ENCODE measurements around the gene EFNA2.
"Not testable (repeated sequence)": the region's sequence is repeated elsewhere in the genome, so short reads cannot be mapped to it uniquely, and the experiment has no call there.

EFNA2 gene

DNA sequence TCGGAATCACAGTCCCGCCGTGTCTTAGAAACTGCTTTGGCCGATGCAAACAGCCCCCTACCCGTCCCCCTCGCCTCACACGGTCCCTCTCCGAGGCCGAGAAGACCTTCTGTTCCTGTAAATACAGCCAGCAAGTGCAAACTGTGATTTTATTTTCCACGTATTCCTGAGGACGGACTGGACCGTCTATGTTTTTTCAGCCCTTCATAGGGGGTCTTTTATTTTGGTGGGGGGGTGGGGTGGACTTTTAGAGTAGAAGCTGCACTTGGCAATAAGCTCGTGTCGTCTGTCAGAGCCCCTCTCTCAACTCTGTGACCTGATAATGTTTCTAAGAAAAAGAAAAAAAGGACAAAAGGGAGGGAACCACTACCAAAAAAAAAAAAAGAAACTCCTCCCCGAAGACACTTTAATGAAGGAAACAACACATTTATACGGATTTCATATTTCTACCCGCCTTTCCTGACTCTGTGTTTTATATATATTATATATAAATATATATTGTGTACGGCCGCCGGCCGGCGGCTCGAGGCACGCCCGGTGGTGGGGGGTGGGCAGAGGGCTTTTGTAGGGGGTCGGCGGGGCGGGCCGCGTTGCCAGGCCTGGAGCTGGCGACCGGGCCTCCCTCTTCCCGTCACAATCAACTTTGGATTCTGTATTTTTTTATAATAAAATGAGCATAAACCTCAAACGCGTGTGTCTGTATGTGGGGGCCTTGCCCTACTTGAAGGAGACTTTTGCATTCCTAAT, 15.2 kb downstream of the EFNA2 start:
- no peak for DNase-seq

DNA sequence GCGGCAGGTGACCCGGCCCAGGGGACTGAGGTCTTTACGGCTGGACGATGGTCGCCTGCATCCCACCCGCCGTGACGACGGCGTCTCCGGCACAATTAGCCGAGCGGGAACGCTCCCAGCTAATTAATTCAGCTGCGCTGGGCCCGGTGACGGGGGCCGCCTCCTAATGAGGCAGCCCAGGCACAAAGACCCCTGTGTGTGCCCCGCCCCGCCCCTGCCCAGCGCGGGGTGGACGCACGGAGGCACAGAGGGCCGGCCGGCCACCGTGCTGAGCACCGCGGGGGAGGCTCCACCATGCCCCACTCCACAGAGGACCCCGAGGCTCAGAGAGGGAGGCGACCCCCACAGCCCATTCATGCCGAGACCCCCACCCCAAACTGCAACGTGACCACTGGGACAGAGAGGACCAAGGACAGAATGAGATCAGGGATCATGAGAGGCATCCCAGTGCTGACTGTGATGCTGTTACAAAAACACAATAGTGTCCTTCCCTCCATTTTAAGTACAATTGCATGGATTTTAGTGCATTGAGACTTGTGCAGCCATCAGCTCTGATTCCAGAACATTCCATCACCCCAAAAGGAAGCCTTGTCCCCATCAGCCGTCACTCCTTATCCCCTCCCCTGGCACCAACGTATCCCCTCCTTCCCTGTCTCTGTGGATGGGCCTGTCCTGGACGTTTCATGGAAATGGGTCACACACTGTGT, 17.0 kb downstream of the EFNA2 start:
- DNase-seq = no peak

DNA sequence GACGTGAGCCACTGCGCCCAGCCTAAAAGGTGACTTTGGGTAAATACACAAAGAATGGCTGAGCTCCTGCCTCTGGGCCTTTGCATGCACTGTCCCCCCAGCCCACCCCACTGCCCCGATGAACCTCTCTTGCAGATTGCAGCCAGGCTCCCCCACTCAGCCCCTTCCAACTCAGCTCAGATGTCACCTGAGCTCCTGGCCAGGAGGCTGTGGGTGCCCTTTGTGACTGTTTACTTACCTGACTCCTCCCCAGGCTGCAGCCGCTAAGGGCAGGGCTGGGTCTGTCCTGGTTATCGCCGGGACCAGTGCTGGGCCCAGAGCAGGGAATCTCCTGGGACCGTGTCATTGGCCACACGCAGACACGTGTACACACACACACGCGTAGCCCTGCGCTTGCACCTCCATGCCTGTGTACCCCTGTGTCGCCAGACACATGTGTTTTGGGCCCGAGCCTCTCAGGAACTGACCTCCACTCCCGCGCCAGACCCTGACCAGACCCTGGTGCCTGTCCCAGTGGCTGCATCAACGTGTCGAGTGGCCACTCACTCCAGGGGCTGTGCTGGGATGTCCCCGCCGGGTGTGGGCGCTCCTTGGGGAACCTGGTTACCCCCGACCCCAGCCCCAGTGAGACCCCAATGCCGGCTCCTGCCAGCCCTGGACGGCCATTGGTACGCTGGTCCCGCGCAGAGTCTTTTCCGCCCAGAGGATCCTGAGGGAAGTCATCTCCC, 18.7 kb downstream of the EFNA2 start:
- no peak for DNase-seq

DNA sequence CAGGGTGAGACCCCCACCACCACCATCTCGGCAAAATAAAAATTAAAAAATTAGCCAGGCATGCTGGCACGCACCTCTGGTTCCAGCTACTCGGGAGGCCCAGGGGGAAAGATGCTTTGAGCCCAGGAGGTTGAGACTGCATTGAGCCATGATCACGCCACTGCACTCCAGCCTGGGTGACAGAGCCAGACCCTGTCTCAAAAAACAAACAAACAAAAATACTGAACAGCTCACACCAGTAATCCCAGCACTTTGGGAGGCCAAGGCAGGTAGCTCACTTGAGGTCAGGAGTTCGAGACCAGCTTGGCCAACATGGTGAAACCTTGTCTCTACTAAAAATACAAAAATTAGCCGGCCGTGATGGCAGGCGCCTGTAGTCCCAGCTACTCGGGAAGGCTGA, 19.7 kb downstream of the EFNA2 start:
- DNase-seq = not testable (repeated sequence)

DNA sequence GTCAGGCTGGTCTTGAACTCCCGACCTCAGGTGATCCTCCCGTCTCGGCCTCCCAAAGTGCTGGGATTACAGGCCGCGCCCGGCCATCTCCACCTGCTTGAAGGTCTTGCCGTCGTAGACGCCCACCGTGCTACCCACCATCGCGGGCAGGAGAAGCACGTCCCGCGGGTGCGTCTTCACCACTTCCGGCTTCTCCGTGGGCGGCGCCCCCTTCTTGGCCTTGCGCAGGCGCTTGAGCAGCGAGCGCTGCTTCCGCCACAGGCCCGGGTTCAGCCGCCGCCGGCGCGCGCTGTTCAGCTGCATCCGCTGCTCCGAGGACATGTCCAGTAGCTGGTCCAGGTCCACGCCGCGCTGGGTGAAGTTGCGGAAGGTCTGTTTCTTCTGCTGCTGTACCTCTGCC, 21.6 kb downstream of the EFNA2 start:
- DNase-seq = no peak

DNA sequence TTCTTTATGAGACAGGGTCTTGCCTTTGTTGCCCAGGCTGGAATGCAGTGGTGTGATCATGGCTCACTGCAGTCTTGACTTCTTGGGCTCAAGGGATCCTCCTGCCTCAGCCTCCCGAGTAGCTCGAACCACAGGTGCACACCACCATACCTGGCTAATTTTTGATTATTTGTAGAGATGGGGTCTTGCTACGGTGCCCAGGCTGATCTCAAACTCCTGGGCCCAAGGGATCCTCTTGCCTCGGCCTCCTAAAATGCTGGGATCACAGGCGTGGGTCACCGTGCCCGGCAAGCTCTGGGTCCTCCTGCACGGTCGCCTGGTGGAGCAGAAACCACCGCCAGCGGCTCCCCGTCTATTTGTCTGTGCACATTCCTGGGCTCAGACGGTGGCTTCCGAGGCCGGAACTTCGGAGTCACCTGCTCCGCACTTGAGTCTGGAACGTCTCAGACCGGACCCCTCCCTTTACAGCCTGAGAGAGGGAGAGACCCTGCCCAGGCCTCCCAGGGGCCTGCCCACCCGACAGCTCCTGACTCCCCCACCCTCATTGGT, 22.2 kb downstream of the EFNA2 start:
- no peak for DNase-seq

DNA sequence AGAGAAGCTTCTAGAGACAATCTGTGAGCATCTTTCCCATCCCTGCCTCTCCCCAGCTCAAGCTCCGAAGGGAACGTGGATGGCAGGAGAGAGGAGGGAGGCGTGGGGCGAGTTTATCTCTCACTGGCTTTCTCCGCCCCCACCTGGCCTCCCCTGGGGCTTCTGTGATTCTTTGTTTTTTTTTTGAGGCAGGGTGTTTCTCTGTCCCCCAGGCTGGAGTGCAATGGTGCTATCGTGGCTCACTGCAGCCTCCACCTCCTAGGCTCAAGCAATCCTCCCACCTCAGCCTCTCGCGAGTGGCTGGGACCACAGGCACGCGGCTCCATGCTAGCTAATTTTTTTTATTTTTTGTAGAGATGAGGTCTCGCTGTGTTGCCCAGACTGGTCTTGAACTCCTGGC, 23.0 kb downstream of the EFNA2 start:
- DNase-seq = no peak

DNA sequence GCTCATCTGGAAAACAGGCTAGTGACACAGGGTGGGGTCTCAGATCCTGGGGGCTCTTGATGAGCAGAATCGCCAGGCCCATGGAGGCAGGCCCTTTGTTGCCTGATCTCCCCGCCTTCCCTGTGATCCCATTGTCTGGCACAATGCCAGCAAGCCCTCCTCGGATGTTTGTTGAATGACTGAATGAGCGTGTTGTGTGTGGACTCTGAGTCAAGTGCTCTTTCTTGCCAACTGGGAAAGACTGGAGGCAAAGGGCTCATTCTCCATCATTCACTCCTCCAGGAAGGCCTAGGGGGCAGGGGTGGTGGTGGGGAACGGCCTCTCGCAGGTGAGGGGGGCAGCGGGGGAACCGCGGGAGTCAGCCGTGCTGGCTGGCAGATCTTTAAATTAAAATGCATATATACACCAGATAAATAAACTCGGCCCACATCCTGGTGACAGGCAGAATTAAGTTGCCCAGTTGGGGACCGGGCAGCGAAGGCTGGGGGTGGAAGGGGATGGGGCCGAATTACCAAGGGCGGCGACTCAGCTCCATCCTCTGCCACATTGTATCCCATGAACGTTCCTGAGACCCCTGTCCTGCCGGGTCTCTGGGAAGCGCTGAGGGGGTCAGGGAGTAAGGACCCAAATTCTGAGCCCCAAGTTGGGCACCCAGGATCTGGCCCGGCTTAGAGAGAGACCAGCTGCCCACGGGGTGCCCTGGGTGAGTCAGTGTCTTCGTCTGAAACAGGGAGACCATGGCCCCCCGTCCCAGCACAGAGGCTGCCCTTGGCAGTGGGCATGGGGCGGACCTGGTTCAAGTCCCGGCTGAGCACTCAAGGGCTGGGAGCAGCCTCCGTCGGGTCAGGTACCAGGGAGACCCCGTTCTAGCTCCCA, 24.5 kb downstream of the EFNA2 start:
- DNase-seq = no peak

DNA sequence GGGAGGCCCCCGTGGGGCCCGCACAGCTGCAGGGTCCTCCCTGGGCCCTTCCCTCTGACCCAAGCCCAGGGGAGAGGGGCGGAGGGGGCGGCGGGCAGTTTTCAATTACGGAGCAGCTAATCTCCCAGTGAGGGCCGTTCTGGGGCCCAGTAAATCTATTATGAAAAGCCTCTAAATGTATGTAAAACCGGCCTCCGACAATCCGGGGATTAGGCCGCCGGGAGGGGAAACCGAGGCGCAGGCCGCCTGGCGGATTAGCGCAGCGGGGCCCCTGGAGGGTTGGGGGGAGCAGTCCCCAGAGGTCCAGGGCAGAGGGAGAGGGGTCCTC, 25.1 kb downstream of the EFNA2 start:
- no peak for DNase-seq

DNA sequence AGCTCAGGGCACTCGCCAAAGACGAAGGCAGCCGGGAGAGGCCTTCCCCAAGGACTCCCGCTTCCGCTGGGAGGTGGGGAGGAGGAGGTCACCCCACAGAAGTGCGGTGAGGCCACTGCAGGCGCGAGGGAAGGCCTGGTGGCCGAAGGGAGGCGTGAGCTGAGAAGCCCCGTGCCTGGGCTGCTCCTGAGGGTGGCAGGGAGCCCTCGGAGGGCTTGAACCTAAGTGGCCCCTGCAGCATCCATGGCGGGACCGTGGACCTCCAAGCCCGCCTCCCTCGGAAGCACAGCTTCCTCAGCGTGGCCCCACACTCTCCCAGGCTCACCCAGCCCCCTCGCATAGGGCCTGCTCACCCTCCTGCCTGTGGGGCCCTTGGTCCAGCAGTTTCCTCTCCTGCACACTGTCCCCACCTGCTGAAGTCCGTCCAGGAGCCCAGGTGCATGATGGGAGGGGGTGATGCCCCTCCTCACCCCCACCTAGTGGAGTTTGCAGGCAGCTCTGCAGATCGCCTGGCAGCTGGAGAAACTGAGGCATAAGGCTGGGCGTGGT, 25.9 kb downstream of the EFNA2 start:
- DNase-seq = no peak

DNA sequence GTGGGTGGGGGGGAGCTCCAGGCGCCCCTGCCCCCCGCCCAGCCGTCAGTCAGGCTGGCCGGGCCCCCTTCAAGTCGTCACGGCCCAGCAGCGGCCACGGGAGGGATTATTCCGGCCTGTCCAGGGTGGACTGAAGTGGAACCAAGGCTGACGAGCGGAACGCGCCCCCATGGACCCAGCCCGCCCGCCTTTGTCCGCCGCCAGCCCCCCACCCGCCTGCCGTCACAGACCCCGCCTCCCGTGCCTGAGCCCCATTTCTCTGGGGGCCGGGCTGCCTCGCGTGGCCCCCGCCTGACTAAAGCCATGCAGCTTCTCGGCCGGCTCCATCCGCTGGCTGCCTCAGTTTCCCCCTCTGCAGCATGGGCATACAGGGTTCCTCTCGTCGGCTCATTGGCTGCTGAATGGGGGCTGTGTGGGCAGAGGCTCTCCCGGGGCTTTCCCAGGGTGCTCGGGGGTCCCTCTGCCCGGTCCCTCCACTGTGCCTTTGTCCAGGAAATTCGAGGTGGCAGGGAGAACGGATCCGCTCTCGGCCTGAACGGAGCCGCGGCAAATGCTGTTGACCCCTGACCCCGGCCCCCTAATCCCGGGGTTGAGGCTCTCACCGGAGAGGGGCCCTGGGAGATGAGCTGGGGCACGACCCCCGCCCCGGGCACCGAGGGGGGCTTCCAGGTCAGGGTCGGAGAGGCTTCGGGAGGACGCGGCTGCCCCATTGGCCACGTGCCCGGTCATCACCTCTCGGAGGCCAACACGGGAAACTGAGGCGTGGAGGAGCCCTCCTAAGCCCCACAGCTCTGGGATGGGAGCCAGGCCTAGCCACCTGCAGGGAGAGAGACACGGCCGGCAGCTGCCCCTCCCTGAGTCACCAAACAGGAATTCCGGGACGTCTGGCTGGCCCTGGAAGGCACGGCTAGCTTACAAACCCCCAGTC, 27.4 kb downstream of the EFNA2 start:
- DNase-seq = no peak

DNA sequence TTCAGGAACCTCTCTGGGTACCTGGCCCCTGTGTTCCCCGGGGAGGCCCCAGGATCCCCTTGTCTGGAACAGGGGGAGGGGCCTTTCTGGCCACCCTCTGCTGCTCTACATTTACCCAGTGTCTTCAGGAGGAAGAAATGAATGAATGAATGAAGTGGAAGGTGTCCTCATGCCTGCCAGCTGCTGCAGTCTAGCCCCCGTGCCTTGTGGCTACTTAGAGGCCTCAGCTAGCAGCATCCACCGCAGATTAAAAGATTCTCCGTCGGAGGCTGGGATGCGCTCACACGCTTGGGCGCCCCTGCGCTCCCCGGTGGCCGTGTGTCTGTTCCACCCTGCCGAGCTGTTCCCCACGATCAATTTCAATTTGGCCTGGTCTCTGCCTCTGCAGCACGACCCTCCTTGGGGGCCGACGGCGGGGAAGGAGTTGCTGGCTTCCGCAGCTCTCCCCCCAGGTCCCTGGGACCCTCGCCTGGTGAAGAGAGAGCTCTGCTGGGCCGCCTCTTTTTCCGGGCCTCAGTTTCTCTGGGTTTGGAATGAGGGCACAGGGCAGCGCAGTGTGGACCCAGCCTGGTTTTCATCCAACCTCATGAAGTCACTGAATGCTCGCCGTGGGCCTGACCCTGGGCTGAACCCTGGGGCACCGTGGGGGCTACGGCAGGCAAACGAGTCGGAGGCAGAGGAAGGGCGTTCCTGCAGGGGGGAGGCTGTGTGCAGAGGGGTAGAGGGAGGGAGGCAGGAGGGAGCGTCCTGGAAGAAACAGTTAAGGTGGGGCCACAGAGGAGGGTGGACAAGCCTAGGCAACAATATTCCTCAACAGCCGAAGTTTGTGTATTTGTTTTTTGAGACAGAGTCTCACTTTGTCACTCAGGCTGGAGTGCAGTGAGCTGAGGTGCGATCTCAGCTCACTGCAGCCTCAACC, 28.3 kb downstream of the EFNA2 start:
- DNase-seq = no peak

DNA sequence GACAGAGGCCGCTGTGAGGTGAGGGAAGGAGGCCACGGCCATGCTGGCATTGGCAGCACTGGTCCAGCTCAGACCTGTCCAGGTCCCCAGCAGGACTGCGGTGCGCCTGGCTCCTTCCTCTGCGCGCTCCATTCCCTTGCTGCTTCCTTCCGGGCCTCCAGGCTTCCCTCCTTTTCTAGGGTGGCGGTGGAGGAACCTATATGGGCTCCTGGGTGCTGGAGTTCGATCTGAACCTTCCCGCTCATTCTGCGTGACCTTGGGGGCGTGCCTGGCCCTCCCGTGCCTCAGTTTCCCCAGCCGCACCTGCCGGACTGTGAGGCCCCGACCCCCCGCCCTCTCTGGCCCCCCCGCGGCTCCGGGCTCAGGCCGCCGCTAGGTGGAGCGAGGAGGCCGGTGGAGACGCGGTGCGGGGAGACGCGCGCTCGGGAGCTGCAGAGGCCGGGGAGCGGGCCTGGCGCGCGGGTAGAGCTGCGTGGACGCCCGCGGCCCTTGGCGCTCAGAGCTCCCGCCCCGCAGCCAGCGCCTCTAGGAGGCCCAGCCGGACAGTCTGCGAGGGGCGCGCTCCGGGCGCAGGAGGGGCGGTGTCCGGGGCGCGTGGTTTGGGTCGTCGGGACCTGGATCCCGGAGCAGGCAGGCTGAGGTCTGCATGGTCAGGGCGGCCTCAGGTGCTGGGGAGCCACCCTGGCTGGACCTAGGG, 29.9 kb downstream of the EFNA2 start:
- DNase-seq = peak; percentile 41 to 77 (median 44)

DNA sequence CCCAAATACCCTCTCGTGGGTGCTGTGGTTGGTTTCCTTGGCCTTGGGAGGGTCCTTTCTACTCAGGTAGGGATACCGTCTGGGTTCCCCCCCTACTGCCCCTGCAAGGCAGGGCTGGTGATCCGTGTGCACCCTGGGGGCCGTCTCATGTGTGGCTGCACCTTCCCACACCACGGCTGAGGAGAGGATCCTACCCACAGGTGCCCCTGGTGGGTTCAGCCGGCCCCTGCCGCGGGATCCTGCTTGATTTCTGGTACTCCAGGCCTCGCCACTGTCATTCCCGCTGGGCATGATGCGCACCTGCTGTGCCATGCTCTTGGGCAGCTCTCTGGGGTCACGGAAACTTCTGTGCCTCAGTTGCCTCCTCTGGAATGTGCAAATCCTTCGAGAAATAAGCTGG, 30.8 kb downstream of the EFNA2 start:
- no peak for DNase-seq

DNA sequence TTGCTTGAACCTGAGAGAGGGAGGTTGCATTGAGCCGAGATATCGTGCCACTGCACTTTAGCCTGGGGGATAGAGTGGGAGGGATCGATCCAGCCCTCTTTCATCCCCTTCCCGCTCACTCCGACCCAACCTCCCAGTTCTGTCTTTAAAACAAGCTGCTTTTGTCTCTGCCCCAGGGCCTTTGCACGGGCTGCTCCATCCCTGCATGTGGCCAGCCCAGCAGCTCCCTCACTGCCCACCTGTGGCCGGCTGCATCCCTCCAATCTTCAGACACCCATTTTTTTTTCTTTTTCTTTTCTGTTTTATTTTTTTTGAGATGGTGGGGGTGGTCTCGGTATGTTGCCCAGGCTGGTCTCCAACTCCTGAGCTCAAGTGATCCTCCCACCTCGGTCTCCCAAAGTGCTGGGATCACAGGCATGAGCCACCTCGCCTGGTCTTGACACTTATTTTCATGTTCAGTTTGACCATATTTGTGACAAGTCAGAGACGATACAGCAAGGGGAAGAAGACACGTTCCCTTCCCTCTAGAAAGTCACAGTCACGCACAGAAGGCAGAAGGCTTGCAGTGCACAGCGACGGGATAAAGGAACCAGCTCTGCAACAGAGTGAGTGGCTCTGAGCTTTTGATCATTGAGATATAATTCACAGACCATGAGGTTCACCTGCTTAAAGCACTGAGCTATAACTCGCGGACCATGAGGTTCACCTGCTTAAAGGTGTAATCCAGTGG, 31.8 kb downstream of the EFNA2 start:
- DNase-seq = peak in 2 of 3 donors; percentile 12 to 22

DNA sequence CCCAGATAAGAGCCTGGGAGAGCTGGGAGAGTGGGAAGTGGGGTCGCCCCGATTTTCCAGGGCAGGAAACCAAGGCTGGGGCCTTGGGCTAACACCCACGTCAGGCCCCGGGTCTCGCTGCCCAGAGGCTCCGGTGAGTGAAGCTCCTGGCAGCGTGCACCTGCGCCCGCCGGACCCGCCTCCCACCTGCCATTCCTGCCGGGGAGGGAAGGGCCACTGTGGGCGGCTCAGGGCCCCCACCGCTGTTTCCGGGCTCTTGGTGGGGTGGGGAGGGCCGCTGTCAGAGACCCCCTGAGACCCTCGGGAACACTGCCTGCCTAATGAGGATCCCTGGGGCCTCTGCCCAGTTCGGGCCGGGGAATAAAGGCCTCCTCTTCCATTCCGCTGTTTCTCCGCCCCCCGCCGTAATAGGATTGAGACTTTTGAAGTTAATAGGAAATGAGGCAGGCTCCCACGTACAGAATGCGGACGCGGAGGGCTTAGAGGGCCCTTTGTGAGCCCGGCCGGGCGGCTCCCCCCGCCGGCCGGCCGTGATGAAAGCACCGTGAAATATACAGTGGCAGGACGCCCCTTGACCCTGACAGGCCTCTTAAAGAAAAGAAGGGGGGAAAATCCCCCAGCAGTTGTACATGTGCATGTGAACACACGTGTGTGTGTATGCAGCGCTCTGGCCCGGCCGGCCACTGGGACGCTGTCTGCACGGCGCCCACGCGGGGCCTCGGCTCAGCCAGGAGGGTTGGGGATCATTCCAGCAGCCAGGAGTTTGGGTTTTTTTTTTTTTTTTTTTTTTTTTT, 33.2 kb downstream of the EFNA2 start:
- DNase-seq = no peak

DNA sequence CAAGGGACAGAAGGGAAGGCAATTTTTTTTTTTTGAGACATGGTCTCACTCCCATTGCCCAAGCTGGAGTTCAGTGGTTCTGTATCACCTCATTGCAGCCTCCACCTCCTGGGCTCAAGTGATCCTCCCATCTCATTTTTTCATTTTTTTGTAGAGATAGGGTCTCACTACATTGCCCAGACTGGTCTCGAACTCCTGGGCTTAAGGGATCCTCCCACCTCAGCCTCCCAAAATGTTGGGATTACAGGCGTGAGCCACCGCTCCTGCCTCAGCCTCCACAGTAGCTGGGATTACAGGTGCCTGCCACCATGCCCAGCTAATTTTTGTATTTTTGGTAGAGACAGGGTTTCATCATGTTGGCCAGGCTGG, 34.6 kb downstream of the EFNA2 start:
- not testable (repeated sequence) for DNase-seq

DNA sequence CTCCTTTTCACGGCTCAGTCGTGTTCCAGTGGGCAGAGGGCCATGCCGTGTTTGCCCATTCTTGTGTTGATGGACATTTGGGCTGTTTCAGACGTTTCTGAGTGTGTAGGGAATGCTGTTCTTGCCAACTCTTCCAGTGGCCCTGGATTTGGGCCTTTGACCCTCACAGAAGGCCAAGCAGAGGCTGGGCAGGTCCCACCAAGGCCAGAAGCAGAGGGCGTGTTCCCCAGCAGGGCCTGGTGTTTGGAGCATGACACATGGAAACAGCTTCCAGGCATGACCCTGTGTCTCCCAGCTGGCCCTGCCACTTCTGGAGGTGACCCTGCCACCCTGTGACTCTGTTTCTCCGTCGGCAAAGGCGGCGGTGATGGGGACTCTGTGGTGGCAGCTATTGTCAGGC, 35.9 kb downstream of the EFNA2 start:
- DNase-seq = no peak

All from suppressor macrophage treated with lipopolysaccharide for 1 hour (primary cell).